ENCODE data around the gene DIDO1. TPM values are rescaled to one million over a fixed set of nuclear protein-coding genes. Genes with fewer than 3 reads are reported as not detected.
"Not testable (repeated sequence)": the region's sequence is repeated elsewhere in the genome, so short reads cannot be mapped to it uniquely, and the experiment has no call there.

The DIDO1 gene
- total RNA-seq, 1 experiment from 2014 or later = 85.9 TPM

- Histone ChIP-seq H4K91ac (ENCODE audit: insufficient read length, low read depth, low read length) (no peak overlapping the region), H3K4me2 (ENCODE audit: insufficient read depth, insufficient read length, low read length) (no peak overlapping the region), H2BK12ac (ENCODE audit: insufficient read length, low read depth, low read length) (no peak overlapping the region), H3K4ac (ENCODE audit: low read depth, low read length) (no peak overlapping the region), H3K4me1 (ENCODE audit: insufficient read depth, low read length) (no peaks in the 10 kb centered on the region), H3K23me2 (ENCODE audit: insufficient read length, low read depth, low read length, poor library complexity, severe bottlenecking) (no peaks in the 10 kb centered on the region), H3T11ph (ENCODE audit: low read length) (no peak overlapping the region), H2BK15ac (ENCODE audit: low read depth, low read length) (no peak overlapping the region), H3K27ac (ENCODE audit: insufficient read length, low read depth, low read length) (no peak overlapping the region), H4K20me1 (ENCODE audit: control insufficient read depth, insufficient read depth, insufficient read length) (no peaks in the 10 kb centered on the region), H3K23ac (ENCODE audit: insufficient read length, low read depth, low read length) (no peak overlapping the region), H2AK5ac (ENCODE audit: insufficient read length, low read length) (no peak overlapping the region), H2BK5ac (ENCODE audit: insufficient read length, low read length) (no peak overlapping the region), H3K18ac (ENCODE audit: insufficient read length, low read depth, low read length) (no peak overlapping the region), H2BK20ac (ENCODE audit: low read depth, low read length, poor library complexity, severe bottlenecking) (no peak overlapping the region), H3K9me3 (ENCODE audit: control insufficient read depth, low read depth, low read length) (no peaks in the 10 kb centered on the region), H3K14ac (ENCODE audit: insufficient read depth, low read length) (no peak overlapping the region), H3K79me1 (ENCODE audit: insufficient read depth, low read depth, low read length, poor library complexity, severe bottlenecking) (no peaks in the 10 kb centered on the region), H3K27me3 (ENCODE audit: insufficient read depth, low read length) (no peaks in the 10 kb centered on the region), H2AFZ (ENCODE audit: low read length) (no peak overlapping the region), H2BK120ac (ENCODE audit: low read depth, low read length, poor library complexity, severe bottlenecking) (no peak overlapping the region), H3K9ac (ENCODE audit: extremely low read depth, insufficient read length, low read length) (no peak overlapping the region), H4K8ac (replicated peaks; ENCODE audit: insufficient read length, low read depth, low read length) (no peak overlapping the region), H3K79me2 (ENCODE audit: insufficient read depth, low read length) (no peaks in the 10 kb centered on the region), H3K56ac (ENCODE audit: insufficient read length, low read depth, low read length) (no peak overlapping the region), H4K5ac (ENCODE audit: insufficient read length, low read depth, low read length) (no peak overlapping the region)
- no peaks in the 10 kb centered on the region for H3K27me3 Mint-ChIP-seq (ENCODE audit: low read depth)
- TF ChIP-seq CTCF (conservative IDR thresholded peaks at IDR 0.05) = no peak
- H3K27ac Mint-ChIP-seq = no peak overlapping the region
- no peak for DNase-seq
- peaks cover 0 to 11% of the 10 kb centered on the region in 2 experiments; a peak in 2 of 4 replicates for H3K4me1 Mint-ChIP-seq
- H3K36me3 Mint-ChIP-seq (ENCODE audit: insufficient read depth in 1 of 3, low read depth in 3 of 3) = peaks cover 26 to 59% (median 55%) of the 10 kb centered on the region in 3 experiments
- no peaks in the 10 kb centered on the region for H3K9me3 Mint-ChIP-seq
- H3K4me3 Mint-ChIP-seq = no peak overlapping the region
Observed at GRCh38 chr20:62849431-62849830, 76.9 kb downstream of the DIDO1 start.

- H2BK5ac ChIP-seq (ENCODE audit: insufficient read length, low read length); H4K20me1 ChIP-seq (ENCODE audit: control insufficient read depth, insufficient read depth, insufficient read length); H3K27me3 Mint-ChIP-seq (ENCODE audit: low read depth); H3K4me3 Mint-ChIP-seq; H4K91ac ChIP-seq (ENCODE audit: insufficient read length, low read depth, low read length); H3K4ac ChIP-seq (ENCODE audit: low read depth, low read length); H2BK12ac ChIP-seq (ENCODE audit: insufficient read length, low read depth, low read length); H3K23ac ChIP-seq (ENCODE audit: insufficient read length, low read depth, low read length); H2BK20ac ChIP-seq (ENCODE audit: low read depth, low read length, poor library complexity, severe bottlenecking); H3K23me2 ChIP-seq (ENCODE audit: insufficient read length, low read depth, low read length, poor library complexity, severe bottlenecking); H3K14ac ChIP-seq (ENCODE audit: insufficient read depth, low read length); H3K9me3 Mint-ChIP-seq; H3K9me3 ChIP-seq (ENCODE audit: control insufficient read depth, low read depth, low read length); H2BK15ac ChIP-seq (ENCODE audit: low read depth, low read length); H4K8ac ChIP-seq (replicated peaks; ENCODE audit: insufficient read length, low read depth, low read length); H3K27ac Mint-ChIP-seq; H3K18ac ChIP-seq (ENCODE audit: insufficient read length, low read depth, low read length); H3K9ac ChIP-seq (ENCODE audit: extremely low read depth, insufficient read length, low read length); H3K79me2 ChIP-seq (ENCODE audit: insufficient read depth, low read length); H3T11ph ChIP-seq (ENCODE audit: low read length); H2AFZ ChIP-seq (ENCODE audit: low read length); H2BK120ac ChIP-seq (ENCODE audit: low read depth, low read length, poor library complexity, severe bottlenecking); H4K5ac ChIP-seq (ENCODE audit: insufficient read length, low read depth, low read length); H3K79me1 ChIP-seq (ENCODE audit: insufficient read depth, low read depth, low read length, poor library complexity, severe bottlenecking); H3K4me2 ChIP-seq (ENCODE audit: insufficient read depth, insufficient read length, low read length); H3K27ac ChIP-seq (ENCODE audit: insufficient read length, low read depth, low read length); H3K4me1 ChIP-seq (ENCODE audit: insufficient read depth, low read length); H3K56ac ChIP-seq (ENCODE audit: insufficient read length, low read depth, low read length); H2AK5ac ChIP-seq (ENCODE audit: insufficient read length, low read length); H3K27me3 ChIP-seq (ENCODE audit: insufficient read depth, low read length); DNase-seq: not testable (repeated sequence)
- Mint-ChIP-seq H3K36me3 (ENCODE audit: insufficient read depth in 1 of 3, low read depth in 3 of 3) (peaks cover 29 to 58% (median 50%) of the 10 kb centered on the region in 3 experiments), H3K4me1 (peaks cover under 1 to 13% of the 10 kb centered on the region in 2 experiments)
- WGBS (ENCODE audit: extremely low coverage, insufficient read length, low lambda C conversion rate) = no CpG with 5 or more reads among the region's 7 CpGs
Observed at GRCh38 chr20:62848917-62849316, 77.4 kb downstream of the DIDO1 start.
